CD4-positive, alpha-beta T cell (primary cell): ENCODE results near the gene TLE7. TPM values are rescaled to one million over a fixed set of nuclear protein-coding genes. Genes with fewer than 3 reads are reported as not detected.

Source experiments
- ATAC-seq: fragments of 200-7000 bp; cut with Tn5 transposase; one replicate; pipeline ENCODE4 v1.10.0; 2022; ENCODE audit warnings: mild to moderate bottlenecking; ENCODE audit not compliant: poor library complexity
- CTCF ChIA-PET: fragments of 350-600 bp; sonication (Branson Sonifier 250); formaldehyde crosslinking; loops from one replicate; lab custom pipeline; 2021; ENCODE audit warnings: antibody characterized with exemption, inconsistent platforms; lab: Charles Lee
- POLR2A ChIA-PET: fragments of 350-600 bp; sonication (Branson Sonifier 250); formaldehyde crosslinking; loops from one replicate; lab custom pipeline; 2021; ENCODE audit warnings: antibody characterized with exemption, inconsistent platforms; lab: Charles Lee
- DNase-seq, 14 experiments: peaks; one replicate each; pipeline ENCODE4 v3.0.0-alpha.2; 2013 to 2020; ENCODE audit warnings: mixed read lengths in 2 of 14
- H3K27ac ChIP-seq, 2 donors: one replicate each; pipeline versions ENCODE4 v1.5.1 to v1.7.0; 2013; ENCODE audit warnings: low read length in 2 of 2, low read depth in 1 of 2, mild to moderate bottlenecking in 1 of 2
- H3K27me3 ChIP-seq, 2 experiments: 1 replicate in 1 of 2; 2 replicates in 1 of 2; pipeline versions ENCODE4 v1.6.1 to v1.7.0; 2013; ENCODE audit warnings: low read length in 2 of 2, control low read depth in 1 of 2, mild to moderate bottlenecking in 1 of 2, moderate library complexity in 1 of 2; ENCODE audit not compliant: insufficient read depth in 2 of 2, control insufficient read depth in 1 of 2
- H3K36me3 ChIP-seq: one replicate; pipeline ENCODE4 v1.6.1; 2013; ENCODE audit warnings: low read length, control low read depth; ENCODE audit not compliant: insufficient read depth
- H3K4me1 ChIP-seq: one replicate; pipeline ENCODE4 v1.6.1; 2013; ENCODE audit warnings: low read length, control low read depth; ENCODE audit not compliant: insufficient read depth
- H3K4me3 ChIP-seq: one replicate; pipeline ENCODE4 v1.5.1; 2013; ENCODE audit warnings: mild to moderate bottlenecking, low read length, moderate library complexity
- H3K9me3 ChIP-seq, 2 experiments: 1 replicate in 1 of 2; 2 replicates in 1 of 2; pipeline versions ENCODE4 v1.6.1 to v1.7.0; 2013; ENCODE audit warnings: low read length in 2 of 2, mild to moderate bottlenecking in 2 of 2, control low read depth in 1 of 2, moderate library complexity in 1 of 2; ENCODE audit not compliant: control insufficient read depth in 1 of 2, insufficient read depth in 1 of 2
- H3K27ac Mint-ChIP-seq: one replicate; pipeline ENCODE4 v1.8.0; 2020; ENCODE audit warnings: mixed read lengths
- H3K27me3 Mint-ChIP-seq: one replicate; pipeline ENCODE4 v1.8.0; 2021; ENCODE audit warnings: mixed read lengths
- H3K36me3 Mint-ChIP-seq: one replicate; pipeline ENCODE4 v1.8.0; 2021; ENCODE audit warnings: low read depth, mixed read lengths
- H3K4me1 Mint-ChIP-seq: one replicate; pipeline ENCODE4 v1.8.0; 2021; ENCODE audit warnings: low read depth, mixed read lengths
- H3K4me3 Mint-ChIP-seq: one replicate; pipeline ENCODE4 v1.8.0; 2020; ENCODE audit warnings: mild to moderate bottlenecking, mixed read lengths
- H3K9me3 Mint-ChIP-seq: one replicate; pipeline ENCODE4 v1.8.0; 2020; ENCODE audit warnings: mixed read lengths
- intact Hi-C, 2 experiments: fragments of 100-400 bp; cut with DNase I in 1 of 2; cut with micrococcal nuclease in 1 of 2; formaldehyde crosslinking; loops; one replicate each; pipeline versions ENCODE4 v1.15.1 to v1.9.0; 2023 to 2025; cut with DNase I, micrococcal nuclease
- total RNA-seq, 174 experiments: library from RNA in 2 of 174; stranded (reverse) in 2 of 174; gene quantifications; one replicate each; pipeline ENCODE4 v1.2.3 and lab custom pipeline; 2021 to 2026
- TF ChIP-seq, protein P1 (sequence below): fragments of 200-600 bp; IDR thresholded peaks from one replicate; pipeline ENCODE4 v1.8.0; 2022; ENCODE audit warnings: antibody characterized with exemption, mild to moderate bottlenecking

Gene TLE7
- total RNA-seq, 2 experiments from 2014 or later, result not detected

DNA sequence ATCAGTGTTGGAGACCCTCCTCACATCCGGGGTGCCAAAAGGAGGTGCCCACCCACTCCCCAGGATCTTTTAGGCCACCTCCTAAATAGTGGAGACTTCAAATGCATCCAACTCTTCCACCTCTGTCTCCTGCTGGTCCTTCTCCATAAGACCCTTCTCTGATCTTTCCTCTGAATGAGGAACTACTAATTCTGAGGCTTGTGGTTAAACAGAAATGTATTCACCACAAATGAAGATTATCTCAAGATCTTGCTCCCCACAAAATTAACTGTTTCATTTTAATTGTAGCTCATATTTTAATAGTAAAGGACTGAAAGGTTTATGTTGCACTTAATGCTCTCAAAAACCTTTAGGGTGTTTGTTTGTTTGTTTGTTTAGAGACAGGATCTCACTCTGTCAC, 34.1 kb downstream of the TLE7 start:
- ChIA-PET POLR2A (no interaction called here), CTCF (no interaction called here)
- intact Hi-C loops, result no loop called here
- Mint-ChIP-seq H3K27me3 (peaks cover 58% of the 10 kb centered on the region), H3K36me3 (no peaks in the 10 kb centered on the region), H3K27ac (no peak overlapping the region), H3K4me1 (peaks cover 3% of the 10 kb centered on the region), H3K9me3 (no peaks in the 10 kb centered on the region), H3K4me3 (no peak overlapping the region)
- H3K36me3 ChIP-seq, result no peaks in the 10 kb centered on the region
- no peak for ATAC-seq
- TF ChIP-seq, protein P1, sequence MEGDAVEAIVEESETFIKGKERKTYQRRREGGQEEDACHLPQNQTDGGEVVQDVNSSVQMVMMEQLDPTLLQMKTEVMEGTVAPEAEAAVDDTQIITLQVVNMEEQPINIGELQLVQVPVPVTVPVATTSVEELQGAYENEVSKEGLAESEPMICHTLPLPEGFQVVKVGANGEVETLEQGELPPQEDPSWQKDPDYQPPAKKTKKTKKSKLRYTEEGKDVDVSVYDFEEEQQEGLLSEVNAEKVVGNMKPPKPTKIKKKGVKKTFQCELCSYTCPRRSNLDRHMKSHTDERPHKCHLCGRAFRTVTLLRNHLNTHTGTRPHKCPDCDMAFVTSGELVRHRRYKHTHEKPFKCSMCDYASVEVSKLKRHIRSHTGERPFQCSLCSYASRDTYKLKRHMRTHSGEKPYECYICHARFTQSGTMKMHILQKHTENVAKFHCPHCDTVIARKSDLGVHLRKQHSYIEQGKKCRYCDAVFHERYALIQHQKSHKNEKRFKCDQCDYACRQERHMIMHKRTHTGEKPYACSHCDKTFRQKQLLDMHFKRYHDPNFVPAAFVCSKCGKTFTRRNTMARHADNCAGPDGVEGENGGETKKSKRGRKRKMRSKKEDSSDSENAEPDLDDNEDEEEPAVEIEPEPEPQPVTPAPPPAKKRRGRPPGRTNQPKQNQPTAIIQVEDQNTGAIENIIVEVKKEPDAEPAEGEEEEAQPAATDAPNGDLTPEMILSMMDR, result no peak
- H3K27ac ChIP-seq, result no peak overlapping the region
- no peak overlapping the region for H3K4me3 ChIP-seq
- H3K27me3 ChIP-seq, result peaks cover 9 to 30% of the 10 kb centered on the region in 2 experiments
- peaks cover 11% of the 10 kb centered on the region for H3K4me1 ChIP-seq
- DNase-seq, result no peak
- H3K9me3 ChIP-seq, result peaks cover 0 to 18% of the 10 kb centered on the region in 2 experiments

DNA sequence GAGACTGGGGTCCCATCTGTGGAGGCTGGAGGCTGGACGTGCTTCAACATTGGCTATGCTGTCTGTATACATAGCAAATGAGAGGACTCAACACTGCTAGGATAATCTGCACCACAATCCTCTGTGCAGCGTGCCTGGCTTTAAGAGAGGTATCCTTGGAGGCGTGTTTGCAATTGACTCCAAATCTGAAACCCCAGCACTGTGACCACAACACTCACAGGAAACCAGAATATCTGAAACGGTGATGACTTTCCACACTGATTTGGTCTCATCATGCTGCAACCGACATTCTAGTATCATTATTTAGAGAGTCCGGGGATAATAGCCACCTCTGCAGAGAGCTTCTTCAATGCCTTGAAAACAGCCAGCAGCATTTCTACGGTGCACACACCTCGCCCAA, 35.1 kb downstream of the TLE7 start:
- H3K27me3 Mint-ChIP-seq, result peaks cover 57% of the 10 kb centered on the region
- H3K4me3 Mint-ChIP-seq, result no peak overlapping the region
- ChIA-PET POLR2A (no interaction called here), CTCF (no interaction called here)
- Histone ChIP-seq H3K4me1 (peaks cover 5% of the 10 kb centered on the region), H3K27me3 (peaks cover 10 to 26% of the 10 kb centered on the region in 2 experiments), H3K36me3 (no peaks in the 10 kb centered on the region), H3K27ac (no peak overlapping the region), H3K9me3 (peaks cover 0 to 18% of the 10 kb centered on the region in 2 experiments), H3K4me3 (no peak overlapping the region)
- intact Hi-C loops, result no loop called here
- H3K4me1 Mint-ChIP-seq, result no peaks in the 10 kb centered on the region
- ATAC-seq, result no peak
- TF ChIP-seq, protein P1, result no peak
- no peak overlapping the region for H3K27ac Mint-ChIP-seq
- H3K9me3 Mint-ChIP-seq, result no peaks in the 10 kb centered on the region
- no peaks in the 10 kb centered on the region for H3K36me3 Mint-ChIP-seq
- no peak for DNase-seq

DNA sequence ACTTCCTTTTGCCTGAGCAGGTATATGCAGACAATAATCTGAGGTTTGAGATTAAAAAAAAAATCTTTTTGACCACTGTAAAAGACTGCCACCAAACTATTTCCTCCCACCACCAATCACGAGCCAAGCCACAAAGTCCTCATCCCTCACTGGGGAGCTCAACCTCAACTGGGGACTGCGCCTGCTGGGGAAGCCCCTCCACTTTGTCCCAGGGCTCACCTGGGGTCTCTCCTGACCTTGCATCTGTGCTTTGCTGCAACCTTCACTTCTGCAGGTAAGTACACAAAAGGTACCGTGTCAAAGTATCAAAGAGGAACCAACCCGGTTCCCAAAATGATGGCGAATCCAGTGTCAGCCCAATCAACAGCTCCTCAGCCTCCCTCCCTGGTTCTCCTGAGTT, 35.5 kb downstream of the TLE7 start:
- H3K4me1 ChIP-seq, result peaks cover 5% of the 10 kb centered on the region
- H3K4me3 ChIP-seq, result no peak overlapping the region
- Mint-ChIP-seq H3K27ac (no peak overlapping the region), H3K9me3 (no peaks in the 10 kb centered on the region), H3K36me3 (no peaks in the 10 kb centered on the region), H3K4me3 (no peak overlapping the region), H3K27me3 (peaks cover 60% of the 10 kb centered on the region), H3K4me1 (no peaks in the 10 kb centered on the region)
- ATAC-seq (no peak), DNase-seq (no peak)
- H3K27ac ChIP-seq, result no peak overlapping the region
- H3K36me3 ChIP-seq, result no peaks in the 10 kb centered on the region
- H3K27me3 ChIP-seq, result peaks cover 10 to 26% of the 10 kb centered on the region in 2 experiments
- intact Hi-C loops, result no loop called here
- ChIA-PET POLR2A (no interaction called here), CTCF (no interaction called here)
- TF ChIP-seq, protein P1, result no peak
- peaks cover 0 to 18% of the 10 kb centered on the region in 2 experiments for H3K9me3 ChIP-seq
